ENCODE measurements around the gene CFL1. TPM values are rescaled to one million over a fixed set of nuclear protein-coding genes. Genes with fewer than 3 reads are reported as not detected.
A peak's percentile ranks its signal among the peaks of the same experiment; 100 is the strongest.

Gene CFL1
- total and polyA plus RNA-seq, 10 of the 15 experiments (the other 5 are each of a cell fraction or from before 2014, with no cell fraction given) = 164 to 2,994 (median 1,500) TPM

DNA sequence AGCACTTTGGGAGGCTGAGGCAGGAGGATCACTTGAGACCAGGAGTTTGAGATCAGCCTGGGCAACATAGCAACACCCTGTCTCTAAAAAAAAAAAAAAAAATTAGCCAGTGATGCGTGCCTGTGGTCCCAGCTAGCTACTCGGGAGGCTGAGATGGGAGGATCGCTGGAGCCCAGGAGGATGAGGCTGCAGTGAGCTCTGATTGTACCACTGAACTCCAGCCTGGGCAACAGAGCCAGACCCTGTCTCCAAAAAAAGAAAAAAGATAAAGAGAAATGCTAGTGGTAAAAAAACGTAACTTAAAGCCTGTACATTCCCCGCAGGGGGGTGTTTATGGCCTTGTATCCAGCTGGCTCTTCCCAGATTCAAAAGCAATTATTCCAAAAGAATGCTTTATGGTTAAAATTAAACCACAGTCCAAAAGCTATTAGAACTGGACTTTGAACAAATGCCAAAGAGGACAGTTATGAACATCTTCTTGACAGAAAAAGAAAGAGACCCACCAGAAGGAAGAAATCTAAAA is 40.6 kb downstream of the CFL1 start (continued):
- TF ChIP-seq SKIL (IDR thresholded peaks at IDR 0.05; ENCODE audit: low read depth, poor library complexity, severe bottlenecking) (peak; percentile 21), BHLHE40 (IDR thresholded peaks at IDR 0.05; ENCODE audit: borderline replicate concordance in 1 of 2, low read depth in 2 of 2, low read length in 1 of 2) (no peak), SP1 (IDR thresholded peaks at IDR 0.05; ENCODE audit: low read depth, low read length) (no peak), NBN (IDR thresholded peaks at IDR 0.05) (0 out of 2 replicates have a peak, but pooled peaks have one; percentile 12), CHD1 (IDR thresholded peaks at IDR 0.05; ENCODE audit: low read depth, low read length) (no peak), PML (IDR thresholded peaks at IDR 0.05; ENCODE audit: low read length) (no peak), NFYB (IDR thresholded peaks at IDR 0.05; ENCODE audit: insufficient read depth, low read depth, low read length) (no peak), LARP7 (IDR thresholded peaks at IDR 0.05) (no peak)

- in situ Hi-C loops (cut with MboI) (no loop called here), intact Hi-C loops (cut with micrococcal nuclease; ENCODE audit: unreplicated experiment) (no loop called here)
- ChIA-PET CTCF (interaction anchor here (0.6 to 7.2 kb wide), 22 partner anchors 10 to 205 kb away, joined by 3 to 192 read pairs (median 5); partner anchors contain the start of genes AP5B1, CCDC85B, FIBP and KAT5), SMC1A (ENCODE audit: uncharacterized antibody, unreplicated experiment) (interaction anchor here (0.7 to 5.3 kb wide), 11 partner anchors 8 to 229 kb away, joined by 3 to 41 read pairs (median 5); partner anchors contain the start of genes KAT5 and MUS81), POLR2A (interaction anchor here (0.8 to 1.4 kb wide), 6 partner anchors 18 to 36 kb away, joined by 3 to 6 read pairs (median 4); partner anchors contain the start of gene AP5B1), RAD21 (ENCODE audit: unreplicated experiment) (interaction anchor here (1.1 to 5.4 kb wide), 7 partner anchors 10 to 105 kb away, joined by 3 to 91 read pairs (median 7); partner anchors contain the start of genes AP5B1, KAT5 and RNASEH2C)
- Histone ChIP-seq H3K79me2 (ENCODE audit: control insufficient read depth, insufficient read depth, low read length) (no peaks in the 10 kb centered on the region), H3K36me3 (ENCODE audit: control insufficient read depth in 2 of 2, insufficient read depth in 2 of 2, low read length in 1 of 2) (no peaks in the 10 kb centered on the region), H3K9me3 (replicated peaks; ENCODE audit: control insufficient read depth, insufficient read depth, low read length) (no peaks in the 10 kb centered on the region), H4K20me1 (ENCODE audit: control insufficient read depth, insufficient read depth) (no peaks in the 10 kb centered on the region), H3K4me2 (ENCODE audit: control insufficient read depth, insufficient read depth) (no peak overlapping the region), H3K4me1 (ENCODE audit: control insufficient read depth, insufficient read depth, low read length) (peaks cover 3% of the 10 kb centered on the region; the same call in 1 of the 2 replicates), H3K27me3 (replicated peaks in 1 of 2; ENCODE audit: control insufficient read depth in 2 of 2, insufficient read depth in 2 of 2, low read length in 1 of 2) (no peaks in the 10 kb centered on the region), H2AFZ (ENCODE audit: control insufficient read depth, low read depth, low read length) (no peak overlapping the region), H3K4me3 (no peak overlapping the region), H3K9ac (ENCODE audit: control insufficient read depth, insufficient read depth, low read length) (no peak overlapping the region), H3K27ac (ENCODE audit: control insufficient read depth, insufficient read depth) (no peak overlapping the region)
- TF ChIP-seq GATAD2B (conservative IDR thresholded peaks at IDR 0.05; ENCODE audit: low read depth) = no peak
- no TSS peak for BruUV-seq (replicated peaks)
- ATAC-seq (no peak), DNase-seq (ENCODE audit: low read depth, low spot score) (no peak), FAIRE-seq (no peak)
- WGBS (ENCODE audit: insufficient coverage, insufficient replicate concordance, low lambda C conversion rate, missing lambda C conversion rate) = 98% methylated on average over 3 of the region's 3 CpGs
Measured at GRCh38 chr11:65816696-65817095, 41.3 kb downstream of the CFL1 start.

All from GM12878 (cell line).